Thymus (tissue), 11 donors: ENCODE results near the gene SOS2. TPM values are rescaled to one million over a fixed set of nuclear protein-coding genes. Genes with fewer than 3 reads are reported as not detected.

Source experiments
- DNase-seq, 9 donors: peaks; one replicate each; pipeline ENCODE4 v3.0.0-alpha.2; 2013; ENCODE audit warnings: low spot score in 9 of 9, low read depth in 6 of 9, missing footprints in 1 of 9
- H3K27ac ChIP-seq, 2 donors: one replicate each; pipeline ENCODE4 v1.5.1; 2013; ENCODE audit warnings: control low read depth in 1 of 2, low read depth in 1 of 2, low read length in 1 of 2, mild to moderate bottlenecking in 1 of 2, moderate library complexity in 1 of 2
- H3K27me3 ChIP-seq, 2 donors: one replicate each; pipeline ENCODE4 v1.5.1; 2013; ENCODE audit warnings: low read length in 1 of 2; ENCODE audit not compliant: control insufficient read depth in 2 of 2, insufficient read depth in 1 of 2
- H3K36me3 ChIP-seq, 2 donors: one replicate each; pipeline ENCODE4 v1.5.1; 2013; ENCODE audit warnings: low read length in 1 of 2, mild to moderate bottlenecking in 1 of 2, moderate library complexity in 1 of 2; ENCODE audit not compliant: control insufficient read depth in 2 of 2, insufficient read depth in 2 of 2
- H3K4me1 ChIP-seq, 2 donors: one replicate each; pipeline ENCODE4 v1.5.1; 2013; ENCODE audit warnings: low read length in 2 of 2; ENCODE audit not compliant: control insufficient read depth in 2 of 2, insufficient read depth in 2 of 2
- H3K4me3 ChIP-seq, 2 donors: one replicate each; pipeline ENCODE4 v1.5.1; 2013; ENCODE audit warnings: low read length in 2 of 2, control low read depth in 1 of 2, mild to moderate bottlenecking in 1 of 2
- H3K9me3 ChIP-seq, 2 donors: one replicate each; pipeline ENCODE4 v1.5.1; 2013; ENCODE audit warnings: low read length in 1 of 2, mild to moderate bottlenecking in 1 of 2; ENCODE audit not compliant: control insufficient read depth in 2 of 2, insufficient read depth in 1 of 2
- WGBS: extraction: QIAGEN DNeasy Blood & Tissue Kit; methylation state at CpG from one replicate; pipeline ENCODE4 v1.1.7; 2013; 5-methylcytosine and 5-hydroxymethylcytosine counted together
- polyA plus RNA-seq: library from polyadenylated mRNA; stranded (reverse); fragments of 200-250 nt; gene quantifications from one replicate; pipeline ENCODE4 v1.2.3, GENCODE V29; 2013
- total RNA-seq: library from RNA; stranded (reverse); fragments of 120-200 nt; gene quantifications from one replicate; pipeline ENCODE4 v1.2.4, GENCODE V29; 2013
- donor health status: healthy.

Gene SOS2
- total and polyA plus RNA-seq, 2 donors = 11.5 to 15.4 TPM

DNA sequence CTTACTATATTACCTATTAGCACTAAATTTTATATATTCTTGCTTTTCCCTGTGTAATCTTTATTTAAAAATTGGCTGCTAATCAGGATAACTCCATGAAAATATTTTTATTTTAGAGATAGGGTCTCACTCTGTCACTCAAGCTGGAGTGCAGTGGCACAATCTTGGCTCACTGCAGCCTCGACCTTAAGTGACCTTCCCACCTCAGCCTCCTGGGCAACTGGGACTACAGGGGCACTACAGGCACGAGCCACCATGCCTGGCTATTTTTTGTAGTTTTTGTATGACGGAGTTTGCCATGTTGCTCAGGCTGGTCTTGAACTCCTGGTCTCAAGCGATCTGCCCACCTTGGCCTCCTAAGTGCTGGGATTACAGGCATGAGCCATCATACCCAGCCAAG, 82.6 kb downstream of the SOS2 start:
- H3K4me1 ChIP-seq = no peaks in the 10 kb centered on the region
- no peak for DNase-seq
- H3K27me3 ChIP-seq = no peaks in the 10 kb centered on the region
- H3K36me3 ChIP-seq = peaks cover 15 to 22% of the 10 kb centered on the region in 2 donors
- H3K27ac ChIP-seq = no peak overlapping the region
- no peaks in the 10 kb centered on the region for H3K9me3 ChIP-seq
- WGBS = 95% methylated on average over 4 of the region's 4 CpGs
- no peak overlapping the region for H3K4me3 ChIP-seq

DNA sequence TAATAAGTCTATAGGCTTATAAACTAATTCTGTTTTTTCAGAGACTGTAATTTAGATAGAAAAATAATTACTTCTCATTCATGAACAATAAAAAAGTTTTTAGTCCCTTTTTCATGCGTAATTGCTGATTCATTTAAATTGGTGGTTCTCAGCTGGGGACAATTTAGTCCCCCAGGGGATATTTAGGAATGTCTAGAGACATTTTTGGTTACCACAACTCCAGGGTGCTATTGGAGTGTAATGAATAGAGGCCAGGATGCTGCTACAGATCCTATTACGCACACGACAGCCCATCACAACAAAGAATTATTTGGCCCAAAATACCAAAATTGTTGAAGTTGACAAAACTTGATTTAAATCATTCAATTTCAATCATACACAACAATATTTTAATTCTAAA, 92.2 kb downstream of the SOS2 start:
- Histone ChIP-seq H3K4me1 (no peaks in the 10 kb centered on the region), H3K27ac (no peak overlapping the region), H3K4me3 (no peak overlapping the region), H3K36me3 (peaks cover 0 to 3% of the 10 kb centered on the region in 2 donors), H3K9me3 (no peaks in the 10 kb centered on the region), H3K27me3 (no peaks in the 10 kb centered on the region)
- no peak for DNase-seq
- 98% methylated on average over 3 of the region's 3 CpGs for whole genome bisulfite sequencing

DNA sequence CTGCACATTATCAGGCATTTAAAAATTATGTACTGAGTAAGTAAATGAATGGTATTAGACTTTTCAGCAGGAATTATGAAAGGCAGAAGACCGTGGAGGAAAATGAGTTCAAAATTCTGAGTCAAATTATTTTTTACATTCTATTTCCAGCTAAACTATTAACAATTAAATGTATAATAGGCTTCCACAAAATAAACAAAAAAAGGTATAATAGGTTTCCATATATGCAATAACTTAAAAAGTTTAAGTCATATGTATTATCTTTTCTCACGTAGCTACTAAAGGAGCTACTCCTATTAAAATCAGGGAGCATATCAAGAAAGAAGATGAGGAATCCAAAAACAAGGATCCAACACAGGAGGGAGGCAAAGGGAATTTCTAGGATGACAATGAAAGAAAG, 103.6 kb downstream of the SOS2 start:
- H3K36me3 ChIP-seq = peaks cover 12% of the 10 kb centered on the region in 2 donors
- 100% methylated on average over 2 of the region's 2 CpGs for WGBS

DNA sequence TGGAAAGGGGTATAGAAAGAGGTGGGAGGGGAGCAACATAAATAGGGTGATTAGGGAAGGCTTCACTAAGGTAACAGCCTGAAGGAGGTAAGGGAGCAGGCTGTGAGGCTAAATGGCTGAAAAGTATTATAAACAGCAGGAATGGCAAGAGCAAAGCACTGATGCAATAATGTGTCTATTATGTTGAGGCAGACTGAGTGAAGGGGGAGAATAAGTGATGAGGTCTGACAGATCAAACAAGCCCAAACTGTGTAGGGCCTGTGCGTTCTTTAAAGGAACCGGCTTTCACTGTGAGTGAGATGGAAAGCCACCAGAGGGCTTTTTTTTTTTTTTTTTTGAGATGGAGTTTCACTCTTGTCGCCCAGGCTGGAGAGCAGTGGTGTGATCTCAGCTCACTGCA, 108.3 kb downstream of the SOS2 start:
- no peaks in the 10 kb centered on the region for H3K9me3 ChIP-seq
- H3K27me3 ChIP-seq = no peaks in the 10 kb centered on the region
- no peak overlapping the region for H3K27ac ChIP-seq
- no peaks in the 10 kb centered on the region for H3K4me1 ChIP-seq
- no peak overlapping the region for H3K4me3 ChIP-seq
- no peak for DNase-seq
- H3K36me3 ChIP-seq = peaks cover 5% of the 10 kb centered on the region in 2 donors
- 96% methylated on average over 3 of the region's 3 CpGs for WGBS

More for the DNA sequence above, 103.6 kb downstream of the SOS2 start:
- Histone ChIP-seq H3K4me1 (no peaks in the 10 kb centered on the region), H3K27ac (no peak overlapping the region), H3K4me3 (no peak overlapping the region), H3K27me3 (no peaks in the 10 kb centered on the region), H3K9me3 (no peaks in the 10 kb centered on the region)
- no peak for DNase-seq

DNA sequence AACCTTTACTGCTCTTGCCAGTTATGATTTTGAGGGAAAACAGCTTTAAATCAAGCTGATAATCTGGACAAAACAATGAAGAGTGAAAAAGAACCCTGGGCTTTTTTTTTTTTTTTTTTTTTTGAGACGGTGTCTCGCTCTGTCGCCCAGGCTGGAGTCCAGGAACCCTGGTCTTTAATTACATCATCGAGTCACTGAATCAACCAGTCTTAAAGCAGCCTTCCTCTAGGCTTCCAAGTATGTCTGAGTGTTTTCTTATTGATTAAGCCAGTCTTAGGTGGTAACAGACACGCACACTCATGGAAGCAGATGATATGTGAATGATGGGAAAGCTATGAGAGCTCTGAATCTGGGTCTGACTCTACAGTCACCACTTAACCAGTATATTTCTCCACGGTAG, 109.1 kb downstream of the SOS2 start:
- peaks cover 5% of the 10 kb centered on the region in 2 donors for H3K36me3 ChIP-seq
- no peaks in the 10 kb centered on the region for H3K9me3 ChIP-seq
- H3K27ac ChIP-seq = no peak overlapping the region
- DNase-seq = no peak
- H3K4me1 ChIP-seq = no peaks in the 10 kb centered on the region
- no peak overlapping the region for H3K4me3 ChIP-seq
- H3K27me3 ChIP-seq = no peaks in the 10 kb centered on the region
- WGBS = 97% methylated on average over 6 of the region's 6 CpGs

DNA sequence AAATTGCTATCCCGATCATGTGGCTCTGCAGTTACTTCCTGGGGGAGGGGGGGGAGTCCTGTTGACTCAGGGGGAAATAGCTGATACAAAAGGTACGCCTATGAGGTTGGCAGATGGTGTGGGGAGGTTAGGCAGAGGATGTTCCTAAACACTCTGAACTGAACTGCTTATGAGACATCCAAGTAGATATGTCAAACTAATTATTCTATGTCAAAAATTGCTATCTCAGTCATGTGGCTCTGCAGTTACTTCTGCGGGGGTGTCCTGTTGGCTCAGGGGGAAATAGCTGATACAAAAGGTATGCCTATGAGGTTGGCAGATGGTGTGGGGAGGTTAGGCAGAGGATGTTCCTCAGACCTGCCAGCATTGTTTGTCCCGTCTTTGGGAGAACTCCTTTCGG, 109.9 kb downstream of the SOS2 start:
- Histone ChIP-seq H3K4me1 (no peaks in the 10 kb centered on the region), H3K27ac (no peak overlapping the region), H3K27me3 (no peaks in the 10 kb centered on the region), H3K9me3 (no peaks in the 10 kb centered on the region), H3K36me3 (peaks cover 5% of the 10 kb centered on the region in 2 donors), H3K4me3 (no peak overlapping the region)
- DNase-seq = no peak
- 97% methylated on average over 5 of the region's 5 CpGs for WGBS

DNA sequence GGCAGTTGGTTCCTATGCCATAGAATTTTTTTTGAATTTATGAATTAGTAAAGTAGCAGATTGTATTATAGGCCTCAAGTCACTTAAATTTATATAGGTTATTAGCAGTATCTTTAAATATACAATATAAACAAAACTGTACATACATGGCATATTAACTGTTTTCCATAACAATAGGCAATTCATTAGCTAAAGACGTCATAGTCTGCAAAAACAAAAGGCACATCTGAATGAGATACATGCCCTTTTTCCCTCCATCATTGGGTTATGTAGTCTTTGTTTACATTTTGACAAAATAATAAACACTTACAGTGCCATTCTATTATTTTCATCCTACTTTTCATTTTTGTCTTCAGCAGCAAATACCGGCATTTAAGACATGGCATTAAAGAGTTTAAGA, 113.9 kb downstream of the SOS2 start:
- H3K36me3 ChIP-seq = peaks cover 12 to 22% of the 10 kb centered on the region in 2 donors
- H3K4me1 ChIP-seq = peaks cover 5 to 8% of the 10 kb centered on the region in 2 donors
- DNase-seq = no peak
- WGBS = 98% methylated on average over 2 of the region's 2 CpGs
- H3K4me3 ChIP-seq = no peak overlapping the region
- no peaks in the 10 kb centered on the region for H3K27me3 ChIP-seq
- H3K27ac ChIP-seq = no peak overlapping the region
- no peaks in the 10 kb centered on the region for H3K9me3 ChIP-seq

DNA sequence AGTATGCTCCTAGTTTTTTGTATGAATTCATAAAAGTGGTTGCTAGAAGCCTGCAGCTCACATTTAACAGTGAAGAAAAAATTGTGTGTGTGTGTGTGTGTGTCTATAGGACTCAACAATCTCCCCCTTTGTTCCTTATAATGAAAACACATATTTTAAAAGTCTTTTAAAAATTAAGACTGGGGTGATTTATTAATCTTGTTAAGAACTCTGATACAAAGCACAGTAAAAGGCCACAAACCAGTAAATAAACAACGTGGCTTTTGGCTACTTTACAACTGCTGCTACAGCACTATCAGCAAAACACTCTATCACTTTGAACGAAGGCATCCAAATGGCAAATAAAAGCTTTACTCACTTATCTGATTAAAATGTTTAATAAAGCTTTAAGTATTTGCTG, 114.4 kb downstream of the SOS2 start:
- peak overlapping the region; percentile 85 to 94 for H3K27ac ChIP-seq
- peaks cover 5 to 8% of the 10 kb centered on the region in 2 donors for H3K4me1 ChIP-seq
- 64% methylated on average over 2 of the region's 2 CpGs for WGBS
- no peaks in the 10 kb centered on the region for H3K27me3 ChIP-seq
- DNase-seq = no peak
- H3K9me3 ChIP-seq = no peaks in the 10 kb centered on the region
- peaks cover 12 to 27% of the 10 kb centered on the region in 2 donors for H3K36me3 ChIP-seq
- H3K4me3 ChIP-seq = peak overlapping the region; percentile 83 to 94

DNA sequence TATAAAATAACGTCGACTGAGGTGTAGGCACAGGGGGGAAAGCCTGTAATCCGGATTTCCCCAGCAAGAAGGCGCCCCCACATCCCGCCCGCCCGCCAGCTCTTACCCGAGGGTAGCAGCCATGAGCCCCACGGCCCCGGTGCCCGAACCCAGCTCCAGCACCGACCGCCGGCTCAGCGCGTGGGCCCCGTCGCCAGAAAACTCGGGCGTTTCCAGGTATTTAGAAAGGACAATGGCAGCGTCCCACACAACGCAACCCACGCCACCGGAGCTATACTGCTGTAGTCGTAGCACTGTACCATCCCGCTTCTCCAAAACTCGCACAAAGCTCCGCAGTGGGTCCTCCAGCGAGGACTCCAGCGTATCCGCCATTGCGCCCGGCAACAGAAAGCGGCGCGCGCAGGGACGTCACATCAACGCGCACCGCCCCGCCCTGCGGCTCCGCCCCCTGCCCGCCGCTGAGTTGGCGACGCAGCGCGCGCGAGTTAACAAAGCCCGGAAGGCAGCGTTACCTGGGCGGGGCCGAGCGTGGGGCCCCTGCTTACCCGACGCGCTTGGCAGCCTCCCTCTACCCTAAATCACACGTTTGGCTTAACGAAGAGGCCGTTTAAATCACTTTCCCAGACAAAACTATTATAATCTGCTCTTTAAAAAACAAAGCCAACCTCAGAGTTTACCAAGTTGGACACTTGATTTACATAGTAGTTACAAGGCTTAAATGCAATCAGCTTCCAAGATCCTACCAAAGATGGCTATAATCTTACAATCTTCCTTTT, 115.0 kb downstream of the SOS2 start, which contains the start of gene VCPKMT:
TSS of gene VCPKMT (minus strand) at position 392 of the 776 bp plus-strand sequence. CDS start at position 372, 20 bp downstream.
- no peaks in the 10 kb centered on the region for H3K9me3 ChIP-seq
- WGBS = under 1% methylated on average over 63 of the region's 63 CpGs
- peak; percentile 80 to 98 (median 95) for DNase-seq
- peak within 1 kb of the TSS; percentile 94 to 97 for H3K27ac ChIP-seq
- H3K4me1 ChIP-seq = peaks cover 5 to 8% of the 10 kb centered on the region in 2 donors
- H3K36me3 ChIP-seq = peaks cover 15 to 33% of the 10 kb centered on the region in 2 donors
- no peaks in the 10 kb centered on the region for H3K27me3 ChIP-seq
- peak within 1 kb of the TSS; percentile 83 to 94 for H3K4me3 ChIP-seq
